NT2/D1 (cell line): ENCODE results near the gene KCNK5.
A peak's percentile ranks its signal among the peaks of the same experiment; 100 is the strongest.

ENCODE experiments used
- DNase-seq: peaks from one replicate; pipeline ENCODE4 v3.0.0-alpha.2; 2011; ENCODE audit warnings: low read depth, low spot score
- H3K27me3 ChIP-seq: 2 replicates; pipeline ENCODE4 v1.6.0; 2011; ENCODE audit warnings: mild to moderate bottlenecking; ENCODE audit not compliant: insufficient read length, insufficient read depth
- H3K36me3 ChIP-seq: 2 replicates; pipeline ENCODE4 v1.6.1; 2011; ENCODE audit warnings: mild to moderate bottlenecking, low read length, mixed read lengths; ENCODE audit not compliant: insufficient read depth, insufficient read length
- H3K4me1 ChIP-seq: 2 replicates; pipeline ENCODE4 v1.5.1; 2011; ENCODE audit not compliant: insufficient read depth, insufficient read length
- H3K4me3 ChIP-seq: 2 replicates; pipeline ENCODE4 v1.5.1; 2011; ENCODE audit warnings: low read depth; ENCODE audit not compliant: insufficient read length
- H3K9ac ChIP-seq: 2 replicates; pipeline ENCODE4 v1.6.0; 2011; ENCODE audit warnings: low read depth; ENCODE audit not compliant: insufficient read length
- H3K9me3 ChIP-seq: 2 replicates; pipeline ENCODE4 v1.5.1; 2011; ENCODE audit warnings: mild to moderate bottlenecking, low read length; ENCODE audit not compliant: insufficient read depth
- SUZ12 ChIP-seq: IDR thresholded peaks from 2 replicates; pipeline ENCODE4 v1.6.1; 2011; ENCODE audit not compliant: insufficient read length, insufficient read depth; ENCODE audit errors: extremely low read depth
- YY1 ChIP-seq: IDR thresholded peaks from 2 replicates; pipeline ENCODE4 v1.6.1; 2011; ENCODE audit not compliant: insufficient read length, insufficient read depth
- ZNF274 ChIP-seq: IDR thresholded peaks from 2 replicates; pipeline ENCODE4 v1.6.1; 2011; ENCODE audit warnings: mild to moderate bottlenecking, low read depth, low read length

KCNK5 gene

DNA sequence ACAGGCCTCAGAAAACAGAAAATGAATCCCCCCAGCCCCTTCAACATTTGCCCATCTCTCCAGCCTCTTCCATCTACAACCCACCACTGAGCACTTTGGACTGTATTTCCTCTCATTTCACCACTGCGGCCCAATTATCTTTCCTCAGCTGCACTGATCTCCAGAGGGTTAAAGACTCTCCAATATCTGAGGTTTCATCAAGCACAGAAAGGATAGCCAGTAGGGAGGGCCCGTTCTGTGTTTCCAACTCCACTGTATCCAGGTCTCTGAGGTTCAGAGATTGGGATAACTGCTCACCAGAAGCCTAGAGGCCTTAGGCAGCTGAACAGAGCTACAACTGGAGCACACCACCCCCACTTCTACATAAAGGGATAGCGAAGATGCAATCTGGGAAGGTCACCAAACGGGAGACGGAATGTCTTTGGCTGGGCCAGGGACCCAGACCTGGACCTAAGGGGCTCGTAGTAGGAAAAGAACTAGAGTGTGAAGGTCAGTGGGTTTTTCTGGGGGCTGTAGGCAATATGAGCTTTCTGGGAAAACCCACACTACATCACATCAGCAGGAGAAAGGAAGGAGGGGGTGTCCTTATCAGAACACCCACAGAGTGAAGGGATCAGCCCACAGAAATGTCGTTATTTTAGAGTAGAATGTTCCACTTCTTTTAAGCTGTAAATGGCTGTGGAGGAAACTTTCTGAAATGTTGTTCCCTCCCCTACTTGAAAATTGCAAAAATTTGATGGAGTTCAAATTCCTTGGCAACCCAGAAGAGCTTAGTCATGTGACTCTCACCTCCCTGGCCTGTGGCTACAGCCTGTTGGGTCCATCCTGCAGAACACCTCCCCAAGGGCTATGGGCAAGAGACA lies 7.3 kb downstream of the KCNK5 start:
- Histone ChIP-seq H3K4me1 (peaks cover 9% of the 10 kb centered on the region), H3K9ac (no peak overlapping the region), H3K4me3 (no peak overlapping the region), H3K27me3 (peaks cover 56% of the 10 kb centered on the region), H3K9me3 (no peaks in the 10 kb centered on the region; the same call in 1 of the 2 replicates), H3K36me3 (no peaks in the 10 kb centered on the region)
- DNase-seq: no peak
- TF ChIP-seq YY1: no peak
- no peak for TF ChIP-seq ZNF274
- TF ChIP-seq SUZ12: no peak

GRCh38 chr6:39221115-39221514 lies 8.2 kb downstream of the KCNK5 start:
- TF ChIP-seq YY1 (no peak), SUZ12 (no peak), ZNF274 (no peak)
- Histone ChIP-seq H3K4me3 (no peak overlapping the region), H3K27me3 (peaks cover 62% of the 10 kb centered on the region), H3K9ac (no peak overlapping the region), H3K4me1 (peaks cover 9% of the 10 kb centered on the region), H3K9me3 (no peaks in the 10 kb centered on the region; the same call in 1 of the 2 replicates), H3K36me3 (no peaks in the 10 kb centered on the region)
- no peak for DNase-seq

DNA sequence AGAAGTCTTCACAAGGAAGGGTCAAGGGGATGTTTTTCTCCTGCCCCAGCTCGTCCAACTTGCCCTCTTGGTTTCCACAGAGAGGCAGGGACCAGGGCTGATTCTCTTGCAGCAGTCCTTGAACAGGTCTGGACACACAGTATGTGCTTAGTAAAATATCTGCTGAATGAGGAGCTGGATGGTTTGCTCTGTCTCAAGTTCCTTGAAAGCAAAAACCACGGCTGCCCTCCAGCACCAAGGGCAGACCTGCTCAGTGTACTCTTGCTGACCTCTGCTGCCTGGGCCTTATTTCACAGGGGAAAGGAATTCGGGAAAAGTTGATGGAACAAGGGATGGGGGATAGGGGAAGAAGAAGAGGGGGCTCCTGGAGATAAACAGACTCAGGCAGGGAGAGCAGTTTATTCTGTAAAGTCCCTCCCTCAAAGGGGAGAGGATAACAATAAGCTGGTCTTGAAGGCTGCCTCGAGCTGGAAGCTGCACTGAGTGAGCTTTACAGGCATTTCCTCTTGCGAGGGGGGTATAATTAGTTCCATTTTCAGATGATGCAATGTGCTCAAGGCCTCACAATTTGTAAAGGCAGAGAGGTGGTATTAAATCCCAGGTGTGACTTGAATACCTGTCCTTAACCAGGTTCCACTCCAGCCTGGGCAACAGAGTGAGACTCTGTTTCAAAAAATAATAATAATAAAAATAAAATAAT lies 10.3 kb downstream of the KCNK5 start:
- Histone ChIP-seq H3K4me3 (no peak overlapping the region), H3K27me3 (peaks cover 80% of the 10 kb centered on the region), H3K9ac (no peak overlapping the region), H3K9me3 (no peaks in the 10 kb centered on the region; the same call in 1 of the 2 replicates), H3K4me1 (peaks cover 6% of the 10 kb centered on the region), H3K36me3 (no peaks in the 10 kb centered on the region)
- DNase-seq: no peak
- TF ChIP-seq ZNF274: no peak
- TF ChIP-seq YY1: no peak
- TF ChIP-seq SUZ12: no peak

DNA sequence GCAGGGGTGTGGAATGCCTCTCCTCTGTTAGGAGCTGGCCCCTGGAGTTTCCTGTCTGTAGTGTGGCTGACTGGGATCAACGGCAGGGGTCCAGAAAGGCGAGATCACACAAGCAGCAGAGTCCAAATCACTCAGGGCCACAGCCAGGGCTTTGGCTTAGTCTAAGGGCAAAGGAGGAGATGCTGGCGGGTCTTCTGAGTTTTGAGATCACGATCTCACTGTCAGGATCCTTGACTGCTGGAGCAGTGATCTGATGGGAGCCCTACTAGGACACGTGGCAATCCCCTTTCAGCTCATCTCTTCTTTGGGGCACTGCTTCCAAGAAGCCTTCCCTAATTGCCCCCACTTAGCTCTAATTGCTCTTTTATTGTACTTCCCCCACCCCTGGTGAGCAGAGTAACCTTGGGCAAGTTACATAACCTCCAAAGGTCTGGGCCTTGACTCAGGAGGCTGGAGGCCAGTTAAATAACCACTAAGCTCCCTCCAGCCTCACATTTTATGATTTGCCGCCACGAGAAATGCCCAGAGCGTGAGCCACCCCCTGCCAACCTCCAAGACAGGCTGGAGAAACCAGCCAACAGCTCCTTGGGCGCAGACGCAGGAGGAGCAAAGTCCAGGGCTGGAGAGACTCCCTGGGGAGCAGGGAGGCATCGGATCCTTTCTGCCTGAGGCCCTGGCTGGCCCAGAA lies 12.0 kb downstream of the KCNK5 start:
- H3K9ac ChIP-seq: no peak overlapping the region
- no peak overlapping the region for H3K4me3 ChIP-seq
- peaks cover 83% of the 10 kb centered on the region for H3K27me3 ChIP-seq
- peaks cover 6% of the 10 kb centered on the region for H3K4me1 ChIP-seq
- peak; percentile 40 for DNase-seq
- H3K36me3 ChIP-seq: no peaks in the 10 kb centered on the region
- no peak for TF ChIP-seq SUZ12
- no peak for TF ChIP-seq ZNF274
- no peak for TF ChIP-seq YY1
- H3K9me3 ChIP-seq: no peaks in the 10 kb centered on the region

- Histone ChIP-seq H3K9me3 (no peaks in the 10 kb centered on the region), H3K4me1 (peaks cover 4% of the 10 kb centered on the region), H3K9ac (no peak overlapping the region), H3K4me3 (no peak overlapping the region), H3K27me3 (peaks cover 68% of the 10 kb centered on the region), H3K36me3 (no peaks in the 10 kb centered on the region)
- DNase-seq: no peak
- TF ChIP-seq SUZ12: no peak
- TF ChIP-seq ZNF274: no peak
- no peak for TF ChIP-seq YY1
Observed at GRCh38 chr6:39215640-39216158, 13.6 kb downstream of the KCNK5 start.

DNA sequence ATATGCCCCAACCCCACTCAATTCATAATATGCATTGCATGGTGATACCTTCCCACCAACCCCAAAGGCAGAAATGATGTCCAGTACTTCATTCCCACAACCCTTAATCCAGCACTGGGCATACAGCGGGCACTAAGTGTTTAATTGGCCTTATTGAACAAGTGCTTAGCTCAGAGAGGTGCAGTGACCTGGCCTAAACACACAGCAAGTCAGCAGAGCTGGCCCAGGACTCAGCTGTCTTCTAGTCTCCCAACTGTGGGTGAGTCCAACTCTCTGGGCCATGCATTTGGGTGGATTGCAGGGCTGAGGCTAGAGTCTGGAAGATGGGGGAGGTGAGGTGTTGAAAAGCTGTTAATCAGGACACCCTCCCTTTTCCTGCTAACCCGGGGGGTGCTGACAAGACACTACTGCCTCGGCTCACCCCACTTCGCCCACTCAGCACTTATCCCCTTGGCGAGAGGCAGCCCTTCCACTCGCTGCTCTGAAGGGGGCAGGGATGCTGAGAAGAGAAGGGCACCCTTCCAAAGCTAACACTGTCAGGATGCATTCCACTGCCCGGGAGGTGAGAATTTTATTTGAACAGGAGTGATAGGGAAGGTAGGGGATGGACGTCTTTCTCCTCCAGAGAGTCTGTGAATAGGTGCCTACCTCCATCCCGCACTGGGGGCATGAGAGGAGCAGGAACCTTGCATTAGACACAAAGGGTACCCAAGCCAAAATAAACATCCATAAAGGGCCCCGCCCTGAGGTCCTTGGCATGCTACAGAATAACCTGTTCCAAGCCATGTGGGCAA lies 14.2 kb downstream of the KCNK5 start:
- Histone ChIP-seq H3K4me1 (peaks cover 4% of the 10 kb centered on the region), H3K27me3 (peaks cover 61% of the 10 kb centered on the region), H3K4me3 (no peak overlapping the region), H3K36me3 (no peaks in the 10 kb centered on the region), H3K9me3 (no peaks in the 10 kb centered on the region), H3K9ac (no peak overlapping the region)
- TF ChIP-seq ZNF274: no peak
- TF ChIP-seq YY1: no peak
- TF ChIP-seq SUZ12: no peak
- no peak for DNase-seq
